Heart left ventricle (tissue), 16 donors: ENCODE data around the gene PARP4. TPM values are rescaled to one million over a fixed set of nuclear protein-coding genes. Genes with fewer than 3 reads are reported as not detected.
"Not testable (repeated sequence)": the region's sequence is repeated elsewhere in the genome, so short reads cannot be mapped to it uniquely, and the experiment has no call there.

Source experiments
- ATAC-seq, 4 donors: fragments of 200-7000 bp; cut with Tn5 transposase; one replicate each; pipeline ENCODE4 v1.9.1; 2020 to 2022; ENCODE audit warnings: moderate library complexity in 4 of 4, mild to moderate bottlenecking in 3 of 4, moderate number of reproducible peaks in 1 of 4
- DNase-seq, 5 donors: peaks; one replicate each; pipeline ENCODE4 v3.0.0-alpha.2; 2020
- H3K27ac ChIP-seq, 12 donors: fragments of 200-600 bp; sonication (generic) in 4 of 12; one replicate each; pipeline versions ENCODE4 v1.5.0 to v1.8.0; 2016 to 2022; ENCODE audit warnings: mild to moderate bottlenecking in 2 of 12
- H3K27me3 ChIP-seq, 9 donors: fragments of 200-600 bp; sonication (generic) in 2 of 9; one replicate each; pipeline versions ENCODE4 v1.5.1 to v1.8.0; 2016 to 2022; ENCODE audit warnings: mild to moderate bottlenecking in 3 of 9
- H3K36me3 ChIP-seq, 9 donors: fragments of 200-600 bp; sonication (generic) in 2 of 9; one replicate each; pipeline versions ENCODE4 v1.5.0 to v1.8.0; 2018 to 2022; ENCODE audit warnings: mild to moderate bottlenecking in 2 of 9
- H3K4me1 ChIP-seq, 12 donors: fragments of 200-600 bp; sonication (generic) in 4 of 12; one replicate each; pipeline versions ENCODE4 v1.5.0 to v1.8.0; 2016 to 2022; ENCODE audit warnings: mild to moderate bottlenecking in 3 of 12
- H3K4me3 ChIP-seq, 12 donors: fragments of 200-600 bp; sonication (generic) in 4 of 12; one replicate each; pipeline versions ENCODE4 v1.5.0 to v1.8.0; 2017 to 2022; ENCODE audit warnings: mild to moderate bottlenecking in 9 of 12, moderate library complexity in 4 of 12
- H3K9me3 ChIP-seq, 12 donors: fragments of 200-600 bp; sonication (generic) in 4 of 12; one replicate each; pipeline versions ENCODE4 v1.5.0 to v1.8.0; 2016 to 2022; ENCODE audit warnings: mild to moderate bottlenecking in 1 of 12
- POLR2A ChIP-seq, 2 donors: fragments of 450-650 bp; IDR thresholded peaks; one replicate each; pipeline ENCODE4 v1.6.1; 2017; ENCODE audit warnings: antibody characterized with exemption in 2 of 2, mild to moderate bottlenecking in 2 of 2, moderate library complexity in 2 of 2
- WGBS, 4 donors: extraction: QIAGEN DNeasy Blood & Tissue Kit in 2 of 4; methylation state at CpG; one replicate each; pipeline versions ENCODE4 v1.1.5 to v1.1.7; 2013 to 2018; 5-methylcytosine and 5-hydroxymethylcytosine counted together
- intact Hi-C, 10 donors: fragments of 100-400 bp; cut with DNase I; formaldehyde crosslinking; loops; one replicate each; pipeline versions ENCODE4 v1.11.1 to v1.14.2; 2022
- long read RNA-seq, 3 donors: library from polyadenylated mRNA; unstranded; transcript quantifications; one replicate each; pipeline ENCODE4 v2.0.0, GENCODE V29; 2020 to 2021
- polyA plus RNA-seq, 2 donors: library from polyadenylated mRNA; stranded (reverse); fragments of 200-250 nt; gene quantifications; one replicate each; pipeline ENCODE4 v1.2.3, GENCODE V29; 2013
- total RNA-seq, 9 donors: library from RNA; depleted of rRNA in 2 of 9; stranded (reverse); fragments of >200 nt in 2 of 9; fragmentation: NEBNext Ultra II Directional in 3 of 9; extraction: Animal tissue kit (Norgen Biotek cat#: 25700) in 3 of 9; gene quantifications; one replicate each; pipeline versions ENCODE4 v1.1.0 to v1.2.4, GENCODE V29; 2016 to 2023
- TF ChIP-seq, protein P1 (sequence below), 12 donors: fragments of 200-600 bp; sonication (generic) in 4 of 12; IDR thresholded peaks; one replicate each; pipeline versions ENCODE4 v1.5.0 to v1.8.0; 2018 to 2022; ENCODE audit warnings: antibody characterized with exemption in 12 of 12, mild to moderate bottlenecking in 5 of 12
- donor health status: ischemic (EF 13 %, LVEDD 7.1; RV severe dilation, severe dysfunction).
- donor health status: healthy with polysubstance abuse.
- donor health status: DM: no; HTN: yes; CAD: no.
- donor health status: DM: no; HTN: no; CAD: no.
- donor health status: ischemic (EF 25% LVEDD 6.9; RV normal size, moderate dysfunction).
- donor health status: ischemic (EF 25% LVEDD 5.7; RV mildly dilated, moderate dysfunction).
- donor health status: healthy.
- donor health status: DM: yes; HTN: yes; CAD: no.
- donor health status: ischemic (EF 35%, LVEDD 5.7; RV mildly dilated, moderate dysfunction).
- donor health status: nonischemic (EF 11% LVEDD 7.7; RV severe dilation, severe dysfunction).
- donor health status: DM: yes; HTN: yes; CAD: no.
- donor health status: PGD.
- donor health status: ischemic (EF 29% LVEDD 5.4; RV normal size, mild dysfunction).
- donor health status: nonischemic (EF 23%, LVEDD 6.1; RV moderate dilation, normal function).

The PARP4 gene
- total RNA-seq: 10 to 100 TPM; 12.4 to 41.6 (median 23.8) TPM
- polyA plus RNA-seq: 10 to 100 TPM in 1 of 2 donors, 1 to 10 TPM in 1; 6.9 to 17.9 TPM
- long read RNA-seq, donor 1, full-length matches to known transcripts: 1 of 13 reads
- long read RNA-seq, donor 1, partial matches to known transcripts: 9 of 13 reads
- long read RNA-seq, donor 1, other reads (novel, unspliced or antisense): 3 of 13 reads
- long read RNA-seq, donor 2, full-length matches to known transcripts: 5 of 18 reads
- long read RNA-seq, donor 2, partial matches to known transcripts: 9 of 18 reads
- long read RNA-seq, donor 2, other reads (novel, unspliced or antisense): 4 of 18 reads
- long read RNA-seq, donor 3, full-length matches to known transcripts: 4 of 10 reads
- long read RNA-seq, donor 3, partial matches to known transcripts: 4 of 10 reads
- long read RNA-seq, donor 3, other reads (novel, unspliced or antisense): 2 of 10 reads

DNA sequence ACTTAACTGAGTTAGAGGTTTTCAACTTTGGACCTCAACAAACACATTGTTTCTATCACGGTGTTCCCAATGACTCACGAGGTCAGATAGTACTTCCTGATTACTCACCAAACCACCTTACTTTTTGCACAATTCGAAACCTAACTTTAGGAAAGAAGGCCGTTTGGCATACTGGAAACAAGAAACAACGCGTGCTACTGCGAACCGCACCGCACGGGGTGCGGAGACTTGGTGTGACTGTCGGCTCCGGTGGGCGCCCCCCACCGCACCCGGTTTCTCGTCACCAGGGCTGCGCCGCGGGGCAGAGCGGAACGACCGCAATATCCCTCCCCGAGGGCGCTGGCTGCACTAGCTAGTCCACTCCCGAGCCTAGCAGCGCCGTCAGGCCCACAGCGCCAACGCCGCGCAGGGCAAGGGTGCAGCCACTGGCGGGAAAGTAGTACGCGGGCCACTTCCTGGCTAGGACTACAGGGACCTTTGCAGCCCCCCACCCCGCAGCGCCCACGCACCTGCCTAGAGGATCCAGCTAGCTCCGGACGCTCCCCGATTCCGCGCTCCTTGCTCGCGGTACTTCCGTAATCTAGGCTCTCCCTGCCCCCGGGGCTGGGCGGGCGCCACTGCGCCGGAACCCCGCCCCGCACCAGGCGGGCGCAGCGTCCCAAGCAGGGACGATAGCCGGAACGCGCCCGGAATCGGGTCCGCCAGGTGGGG, at the start of gene PARP4:
Gene PARP4, minus strand, starts transcription at position 582 of the 711 bp plus-strand sequence. CDS start 9,002 bp downstream, outside the sequence.
- peak; percentile 93 to 98 (median 97) for ATAC-seq
- peaks cover 0 to 28% (median 11%) of the 10 kb centered on the region in 12 donors for H3K4me1 ChIP-seq
- H3K9me3 ChIP-seq: no peaks in the 10 kb centered on the region
- peak within 1 kb of the TSS; percentile 60 to 98 (median 88) for H3K27ac ChIP-seq
- peak; percentile 75 to 91 (median 82) for DNase-seq
- H3K27me3 ChIP-seq: no peaks in the 10 kb centered on the region
- H3K36me3 ChIP-seq: peaks cover 0 to 3% (median 0%) of the 10 kb centered on the region in 9 donors
- TF ChIP-seq POLR2A (IDR thresholded peaks at IDR 0.05): peak in 1 of 2 donors; percentile 56
- TF ChIP-seq, protein P1, sequence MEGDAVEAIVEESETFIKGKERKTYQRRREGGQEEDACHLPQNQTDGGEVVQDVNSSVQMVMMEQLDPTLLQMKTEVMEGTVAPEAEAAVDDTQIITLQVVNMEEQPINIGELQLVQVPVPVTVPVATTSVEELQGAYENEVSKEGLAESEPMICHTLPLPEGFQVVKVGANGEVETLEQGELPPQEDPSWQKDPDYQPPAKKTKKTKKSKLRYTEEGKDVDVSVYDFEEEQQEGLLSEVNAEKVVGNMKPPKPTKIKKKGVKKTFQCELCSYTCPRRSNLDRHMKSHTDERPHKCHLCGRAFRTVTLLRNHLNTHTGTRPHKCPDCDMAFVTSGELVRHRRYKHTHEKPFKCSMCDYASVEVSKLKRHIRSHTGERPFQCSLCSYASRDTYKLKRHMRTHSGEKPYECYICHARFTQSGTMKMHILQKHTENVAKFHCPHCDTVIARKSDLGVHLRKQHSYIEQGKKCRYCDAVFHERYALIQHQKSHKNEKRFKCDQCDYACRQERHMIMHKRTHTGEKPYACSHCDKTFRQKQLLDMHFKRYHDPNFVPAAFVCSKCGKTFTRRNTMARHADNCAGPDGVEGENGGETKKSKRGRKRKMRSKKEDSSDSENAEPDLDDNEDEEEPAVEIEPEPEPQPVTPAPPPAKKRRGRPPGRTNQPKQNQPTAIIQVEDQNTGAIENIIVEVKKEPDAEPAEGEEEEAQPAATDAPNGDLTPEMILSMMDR (IDR thresholded peaks at IDR 0.05): peak in 2 of 12 donors; percentile 6 to 14
- 0 to 1% (median 0%) methylated on average over 47 to 63 of the region's 63 CpGs for WGBS, 4 donors
- intact Hi-C loops: no loop called here
- peak within 1 kb of the TSS; percentile 62 to 95 (median 76) for H3K4me3 ChIP-seq

DNA sequence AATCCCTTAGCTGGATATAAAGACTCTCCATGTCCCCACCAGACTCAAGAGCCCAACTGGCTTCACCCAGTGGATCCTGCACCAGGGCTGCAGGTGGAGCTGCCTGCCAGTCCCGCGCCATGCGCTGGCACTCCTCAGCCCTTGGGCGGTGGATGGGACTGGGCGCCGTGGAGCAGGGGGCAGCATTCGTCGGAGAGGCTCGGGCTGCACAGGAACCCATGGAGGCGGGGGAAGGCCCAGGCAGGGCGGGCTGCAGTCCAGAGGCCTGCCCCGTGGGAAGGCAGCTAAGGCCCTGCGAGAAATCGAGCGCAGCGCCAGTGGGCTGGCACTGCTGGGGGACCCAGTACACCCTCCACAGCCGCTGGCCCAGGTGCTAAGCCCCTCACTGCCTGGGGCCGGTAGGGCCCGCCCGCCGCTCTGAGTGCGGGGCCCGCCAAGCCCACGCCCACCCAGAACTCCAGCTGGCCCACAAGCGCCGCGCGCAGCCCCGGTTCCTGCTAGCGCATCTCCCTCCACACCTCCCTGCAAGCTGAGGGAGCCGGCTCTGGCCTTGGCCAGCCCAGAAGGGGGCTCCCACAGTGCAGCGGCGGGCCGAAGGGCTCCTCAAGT, 48.1 kb upstream of the PARP4 start:
- H3K9me3 ChIP-seq, H3K27ac ChIP-seq, H3K4me1 ChIP-seq, H3K36me3 ChIP-seq, ATAC-seq, H3K4me3 ChIP-seq, H3K27me3 ChIP-seq, intact Hi-C loops, DNase-seq: not testable (repeated sequence)
- WGBS, 4 donors: 91 to 98% (median 93%) methylated on average over 15 to 34 of the region's 34 CpGs

DNA sequence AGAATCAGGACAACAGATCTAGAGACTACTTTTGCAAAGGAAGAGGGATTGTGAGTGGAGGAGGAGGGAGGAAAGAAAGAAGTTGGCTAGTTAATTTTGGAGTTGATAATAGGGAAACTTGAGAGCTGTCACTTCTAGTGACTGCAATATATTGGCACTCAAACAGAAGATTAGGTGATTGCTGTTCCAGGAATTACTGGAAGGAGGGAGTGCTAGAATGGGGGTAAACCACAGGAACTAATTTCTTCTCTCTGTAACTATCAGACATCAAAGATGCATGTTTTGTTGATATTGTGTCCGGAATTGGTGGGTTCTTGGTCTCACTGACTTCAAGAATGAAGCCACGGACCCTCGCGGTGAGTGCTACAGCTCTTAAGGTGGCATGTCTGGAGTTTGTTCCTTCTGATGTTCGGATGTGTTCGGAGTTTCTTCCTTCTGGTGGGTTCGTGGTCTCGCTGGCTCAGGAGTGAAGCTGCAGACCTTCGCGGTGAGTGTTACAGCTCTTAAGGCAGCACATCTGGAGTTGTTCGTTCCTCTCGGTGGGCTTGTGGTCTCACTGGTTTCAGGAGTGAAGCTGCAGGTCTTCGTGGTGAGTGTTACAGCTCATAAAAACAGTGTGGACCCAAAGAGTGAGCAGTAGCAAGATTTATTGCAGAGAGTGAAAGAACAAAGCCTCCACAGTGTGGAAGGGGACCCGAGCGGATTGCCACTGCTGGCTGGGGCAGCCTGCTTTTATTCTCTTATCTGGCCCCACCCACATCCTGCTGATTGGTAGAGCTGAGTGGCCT, 47.0 kb upstream of the PARP4 start:
- ATAC-seq, H3K4me1 ChIP-seq, H3K27me3 ChIP-seq, DNase-seq, H3K9me3 ChIP-seq, H3K4me3 ChIP-seq, H3K27ac ChIP-seq, H3K36me3 ChIP-seq: not testable (repeated sequence)
- intact Hi-C loops: loop anchor here in 1 of 10 donors (10.0 kb wide), 1 partner anchor 245 kb away; no protein-coding TSS in a partner anchor
- WGBS, 4 donors: 75 to 88% (median 84%) methylated on average over 13 to 15 of the region's 15 CpGs

- ATAC-seq: no peak
- intact Hi-C loops: loop anchor here in 1 of 10 donors (10.0 kb wide), 1 partner anchor 242 kb away; no protein-coding TSS in a partner anchor
- Histone ChIP-seq H3K27ac (no peak overlapping the region), H3K27me3 (no peaks in the 10 kb centered on the region), H3K36me3 (no peaks in the 10 kb centered on the region), H3K4me3 (no peak overlapping the region), H3K4me1 (no peaks in the 10 kb centered on the region), H3K9me3 (peaks cover 0 to 3% (median 0%) of the 10 kb centered on the region in 12 donors)
- no peak for TF ChIP-seq POLR2A (IDR thresholded peaks at IDR 0.05)
- TF ChIP-seq, protein P1 (IDR thresholded peaks at IDR 0.05): no peak
- 47 to 60% (median 51%) methylated on average over 5 of the region's 5 CpGs for WGBS, 4 donors
- DNase-seq: no peak
These were observed 44.5 kb upstream of the PARP4 start for GRCh38 chr13:24557081-24557480.

DNA sequence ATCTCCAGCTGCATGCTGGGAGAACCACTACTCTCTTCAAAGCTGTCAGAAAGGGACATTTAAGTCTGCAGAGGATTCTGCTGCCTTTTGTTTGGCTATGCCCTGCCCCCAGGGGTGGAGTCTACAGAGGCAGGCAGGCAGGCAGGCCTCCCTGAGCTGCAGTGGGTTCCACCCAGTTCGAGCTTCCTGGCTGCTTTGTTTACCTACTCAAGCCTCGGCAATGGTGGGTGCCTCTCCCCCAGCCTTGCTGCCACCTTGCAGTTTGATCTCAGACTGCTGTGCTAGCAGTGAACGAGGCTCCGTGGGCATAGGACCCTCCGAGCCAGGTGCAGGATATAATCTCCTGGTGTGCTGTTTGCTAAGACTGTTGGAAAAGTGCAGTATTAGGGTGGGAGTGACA, 41.3 kb upstream of the PARP4 start:
- WGBS, 4 donors: 84 to 92% (median 91%) methylated on average over 5 of the region's 5 CpGs
- not testable (repeated sequence) for H3K27me3 ChIP-seq, H3K4me1 ChIP-seq, ATAC-seq, DNase-seq, H3K27ac ChIP-seq, H3K9me3 ChIP-seq, H3K4me3 ChIP-seq, H3K36me3 ChIP-seq
- intact Hi-C loops: loop anchor here in 1 of 10 donors (10.0 kb wide), 1 partner anchor 239 kb away; no protein-coding TSS in a partner anchor

GRCh38 chr13:24541476-24542352, 29.1 kb upstream of the PARP4 start:
- H3K9me3 ChIP-seq, intact Hi-C loops, H3K27ac ChIP-seq, H3K36me3 ChIP-seq: not testable (repeated sequence)
- DNase-seq (peak in 2 of 5 donors; percentile 31 to 37), ATAC-seq (peak in 3 of 4 donors; percentile 54 to 67 (median 65))
- WGBS, 4 donors: 2 to 5% (median 4%) methylated on average over 42 to 73 of the region's 73 CpGs
- Histone ChIP-seq H3K4me1 (peaks cover 0 to 11% (median 1%) of the 10 kb centered on the region in 12 donors), H3K27me3 (peaks cover 0 to 32% (median 18%) of the 10 kb centered on the region in 9 donors), H3K4me3 (peak overlapping the region in 11 of 12 donors; percentile 19 to 58 (median 44))
